T47D (cell line): ENCODE results near the gene CARD19.
A peak's percentile ranks its signal among the peaks of the same experiment; 100 is the strongest.

Experiments
- DNase-seq, 2 experiments: peaks; one replicate each; pipeline versions ENCODE4 v3.0.0 to v3.0.0-alpha.2; 2011 to 2012; ENCODE audit warnings: low read depth in 1 of 2, low spot score in 1 of 2
- JUND ChIP-seq: IDR thresholded peaks from 2 replicates; pipeline ENCODE4 v1.6.1; 2012; ENCODE audit warnings: low read depth
- in situ Hi-C: cut with HindIII; loops from 2 replicates; pipeline ENCODE4 v1.10.0; 2016; ENCODE audit warnings: low sequenced_read_pairs, low pct_unique_long_range_greater_than_20kb

The CARD19 gene

DNA sequence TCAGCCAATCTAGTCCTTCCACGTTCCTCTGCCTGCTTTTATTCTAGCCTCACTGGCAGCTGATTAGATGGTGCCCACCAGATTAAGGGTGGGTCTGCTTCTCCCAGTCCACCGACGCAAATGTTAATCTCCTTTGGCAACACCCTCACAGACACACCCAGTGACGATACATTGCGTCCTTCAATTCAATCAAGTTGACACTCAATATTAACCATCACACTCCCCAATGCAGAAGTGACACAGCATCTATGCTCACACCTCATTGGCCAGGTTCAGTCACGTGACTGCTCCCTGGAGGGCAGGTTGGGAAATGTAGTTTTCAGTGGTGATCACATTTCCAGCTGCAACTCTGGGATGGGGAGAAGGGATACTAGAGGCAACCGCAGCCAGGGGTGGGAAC is 24.6 kb upstream of the CARD19 start:
- in situ Hi-C loops, result no loop called here
- no peak for TF ChIP-seq JUND
- peak; percentile 31 to 83 for DNase-seq

DNA sequence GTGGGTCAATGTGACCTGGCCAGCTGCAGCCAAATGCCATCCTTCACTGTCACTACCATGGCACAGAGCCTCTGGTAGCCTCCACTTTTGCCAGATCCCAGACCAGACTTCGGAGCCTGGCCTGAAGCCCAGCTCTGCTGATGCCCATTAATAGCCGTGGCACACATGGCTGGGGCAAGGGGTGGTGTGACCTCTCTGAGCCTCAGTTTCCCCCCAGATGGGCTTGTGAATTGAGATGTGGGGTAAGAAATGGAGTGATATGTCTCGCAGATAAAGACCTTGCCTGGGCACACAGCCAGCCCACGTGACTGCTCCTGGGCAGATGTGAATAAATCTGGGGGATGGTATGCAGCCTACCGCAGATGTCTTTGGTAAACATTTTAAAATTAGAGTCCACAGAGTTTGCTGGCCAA is 23.6 kb upstream of the CARD19 start:
- no peak for TF ChIP-seq JUND
- peak in 1 of 2 experiments; percentile 67 for DNase-seq
- in situ Hi-C loops, result no loop called here

- in situ Hi-C loops, result no loop called here
- no peak for DNase-seq
- no peak for TF ChIP-seq JUND
Observed at GRCh38 chr9:93076101-93076791, 19.8 kb upstream of the CARD19 start.

- in situ Hi-C loops, result no loop called here
- DNase-seq, result no peak
Observed at GRCh38 chr9:93076792-93077128, 19.3 kb upstream of the CARD19 start.

GRCh38 chr9:93077367-93077766 is 18.6 kb upstream of the CARD19 start:
- TF ChIP-seq JUND, result no peak
- in situ Hi-C loops, result no loop called here
- DNase-seq, result no peak

More at GRCh38 chr9:93076792-93077128, 19.3 kb upstream of the CARD19 start:
- TF ChIP-seq JUND, result no peak

- in situ Hi-C loops, result no loop called here
- no peak for DNase-seq
- TF ChIP-seq JUND, result no peak
Observed at GRCh38 chr9:93077811-93078210, 18.2 kb upstream of the CARD19 start.

DNA sequence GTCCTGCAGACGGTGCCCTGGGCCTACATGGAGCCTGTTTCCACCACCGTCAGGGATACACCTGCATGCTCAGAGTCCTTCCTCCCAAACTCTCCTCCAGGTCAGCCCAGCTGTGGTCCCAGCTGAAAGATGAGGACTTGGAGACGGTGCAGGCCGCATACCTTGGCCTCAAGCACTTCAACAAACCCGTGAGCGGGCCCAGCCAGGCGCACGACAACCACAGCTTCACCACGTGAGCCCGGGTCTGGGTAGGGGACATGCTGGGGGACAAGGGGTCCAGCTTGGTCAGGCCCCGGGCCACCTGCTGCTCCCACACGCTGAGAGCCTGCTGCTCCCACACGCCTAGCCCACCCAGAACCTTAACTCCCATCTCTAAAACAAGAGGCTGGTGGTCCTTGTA is 16.6 kb upstream of the CARD19 start:
- TF ChIP-seq JUND, result no peak
- in situ Hi-C loops, result no loop called here
- no peak for DNase-seq

- no peak for TF ChIP-seq JUND
- no peak for DNase-seq
- in situ Hi-C loops, result no loop called here
Observed at GRCh38 chr9:93080406-93080805, 15.6 kb upstream of the CARD19 start.

- DNase-seq, result no peak
- TF ChIP-seq JUND, result no peak
- in situ Hi-C loops, result no loop called here
Observed at GRCh38 chr9:93081081-93081529, 14.9 kb upstream of the CARD19 start.

DNA sequence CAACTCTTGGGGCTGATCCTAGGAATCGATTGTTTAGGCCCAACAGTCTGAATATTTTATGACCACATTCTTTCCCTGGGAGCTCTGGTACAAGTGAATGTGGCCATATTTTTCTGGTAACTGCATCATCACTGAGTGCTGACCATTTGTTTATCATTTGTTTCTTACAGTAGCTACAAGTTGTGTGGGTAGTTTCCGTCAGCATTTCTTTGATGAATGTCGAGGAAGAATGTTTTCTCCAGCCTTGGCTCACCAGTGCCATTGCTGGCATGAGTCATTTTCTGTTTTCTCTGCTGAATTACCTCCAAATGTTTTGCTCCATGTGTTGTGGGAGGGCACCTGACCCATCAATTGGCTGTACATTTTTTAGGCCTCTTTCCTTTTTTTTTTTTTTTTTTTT is 14.1 kb upstream of the CARD19 start:
- no peak for TF ChIP-seq JUND
- in situ Hi-C loops, result no loop called here
- DNase-seq, result no peak

DNA sequence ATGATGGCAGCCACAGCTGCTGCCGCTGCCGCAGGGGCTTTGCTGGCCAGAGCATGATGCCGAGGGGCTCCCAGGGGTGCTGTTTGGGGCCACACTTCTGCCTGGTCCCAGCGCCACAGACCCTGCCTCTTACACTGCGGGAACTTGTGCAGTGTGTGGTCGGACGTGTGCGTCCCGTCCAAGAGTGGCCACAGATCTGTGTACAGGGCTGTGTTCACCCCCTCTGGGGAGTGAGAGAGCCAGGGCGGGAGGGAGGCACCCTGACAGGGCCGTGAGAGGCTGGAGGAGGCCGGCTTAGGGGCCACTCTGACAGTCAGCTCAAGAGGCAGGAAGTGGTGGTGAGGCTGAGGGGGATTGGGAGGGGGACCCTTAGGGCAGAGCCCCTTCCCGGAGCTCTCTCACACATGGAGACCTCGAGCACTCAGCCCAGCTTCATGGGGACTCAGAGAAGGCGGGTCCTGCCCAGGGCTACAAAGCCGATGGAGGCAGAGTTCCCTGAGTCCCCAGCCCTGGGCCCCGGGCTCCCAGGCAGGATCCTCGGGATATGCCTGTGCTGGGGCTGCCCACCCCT is 13.1 kb upstream of the CARD19 start:
- DNase-seq, result no peak
- in situ Hi-C loops, result no loop called here
- TF ChIP-seq JUND, result no peak

- TF ChIP-seq JUND, result no peak
- DNase-seq, result no peak
- in situ Hi-C loops, result no loop called here
Observed at GRCh38 chr9:93083592-93084470, 12.2 kb upstream of the CARD19 start.

DNA sequence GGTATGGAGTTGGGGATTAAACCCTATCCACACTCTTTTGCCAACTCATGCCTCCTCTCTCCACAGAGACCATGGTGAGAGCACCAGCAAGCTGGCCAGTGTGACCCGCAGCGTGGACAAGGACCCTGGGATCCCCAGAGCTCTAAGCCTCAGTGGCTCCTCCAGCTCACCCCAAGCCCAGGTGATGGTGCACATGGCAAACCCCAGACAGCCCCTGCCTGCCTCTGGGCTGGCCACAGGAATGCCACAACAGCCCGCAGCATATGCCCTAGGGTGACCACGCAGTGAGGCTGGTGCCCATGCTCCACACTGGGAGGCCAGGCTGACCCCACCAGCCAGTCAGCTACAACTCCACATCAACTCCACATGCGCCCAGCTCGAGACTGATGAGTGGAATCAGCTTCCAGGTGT is 11.5 kb upstream of the CARD19 start:
- in situ Hi-C loops, result no loop called here
- no peak for DNase-seq

More for the DNA sequence above, 11.5 kb upstream of the CARD19 start:
- no peak for TF ChIP-seq JUND
